GM18873 (cell line): Measurements from ENCODE around the gene HAVCR2.
"Not testable (repeated sequence)": the region's sequence is repeated elsewhere in the genome, so short reads cannot be mapped to it uniquely, and the experiment has no call there.

ENCODE experiments used
- ATAC-seq: cut with Tn5 transposase; IDR thresholded peaks from one replicate; pipeline ENCODE4 v1.9.1; 2021; ENCODE audit warnings: mild to moderate bottlenecking, moderate library complexity, moderate number of reproducible peaks; ENCODE audit not compliant: unreplicated experiment, low FRiP score

The HAVCR2 gene

DNA sequence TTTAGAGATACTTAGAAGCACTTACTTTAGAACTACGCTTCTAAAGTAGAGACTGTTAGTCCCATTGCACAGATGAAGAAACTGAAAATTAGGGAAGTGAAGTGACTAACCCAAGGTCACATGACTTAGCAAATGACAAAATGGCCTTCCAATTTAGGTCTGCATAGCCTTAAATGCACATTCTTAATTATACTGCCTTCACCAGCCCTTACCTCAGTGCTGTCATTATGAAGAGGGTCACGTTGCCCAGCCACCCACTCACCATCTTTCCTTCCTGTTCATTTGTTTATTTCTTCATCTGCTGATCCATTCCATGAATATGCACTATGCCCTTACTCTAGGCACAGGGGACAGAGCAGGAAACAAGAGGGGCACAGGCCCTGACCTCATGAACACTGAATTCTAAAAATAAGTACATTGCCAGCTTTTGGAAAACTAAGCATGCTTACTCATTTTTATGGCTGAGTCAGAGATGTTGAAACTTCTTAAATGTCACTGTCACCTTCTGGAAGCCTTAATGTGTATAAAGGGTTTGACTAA lies 8.6 kb downstream of the HAVCR2 start:
- ATAC-seq = no peak

DNA sequence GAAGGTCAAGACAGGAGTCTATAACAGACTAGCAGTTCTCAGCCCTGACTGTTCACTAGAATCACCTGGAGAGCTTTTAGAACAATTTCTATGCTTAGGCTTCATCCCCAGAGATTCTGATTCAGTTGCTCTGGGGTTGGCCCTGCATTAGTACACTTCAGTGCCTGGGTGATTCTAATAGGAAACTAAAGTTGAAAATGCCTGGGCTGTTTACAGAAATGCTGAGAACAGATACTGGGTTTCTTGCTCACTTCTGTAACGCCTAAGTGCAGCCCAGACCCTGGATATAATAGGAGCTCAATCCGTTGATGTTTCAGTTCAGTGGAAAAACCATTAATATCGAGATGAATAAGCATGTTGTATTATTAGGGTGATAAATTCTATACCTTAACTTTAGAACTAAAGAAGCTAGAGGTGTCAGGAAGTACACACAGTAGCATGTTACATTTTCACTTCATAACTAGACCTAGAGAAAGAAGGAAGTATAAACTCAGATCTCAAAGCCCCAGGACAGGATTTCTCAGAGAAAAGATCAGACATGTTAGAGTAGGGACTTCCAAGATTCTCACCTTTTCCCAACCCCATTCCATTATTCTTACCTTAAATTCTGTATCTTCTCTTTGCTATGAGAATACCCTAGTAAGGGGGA lies 20.4 kb downstream of the HAVCR2 start:
- peak; percentile 72 for ATAC-seq

DNA sequence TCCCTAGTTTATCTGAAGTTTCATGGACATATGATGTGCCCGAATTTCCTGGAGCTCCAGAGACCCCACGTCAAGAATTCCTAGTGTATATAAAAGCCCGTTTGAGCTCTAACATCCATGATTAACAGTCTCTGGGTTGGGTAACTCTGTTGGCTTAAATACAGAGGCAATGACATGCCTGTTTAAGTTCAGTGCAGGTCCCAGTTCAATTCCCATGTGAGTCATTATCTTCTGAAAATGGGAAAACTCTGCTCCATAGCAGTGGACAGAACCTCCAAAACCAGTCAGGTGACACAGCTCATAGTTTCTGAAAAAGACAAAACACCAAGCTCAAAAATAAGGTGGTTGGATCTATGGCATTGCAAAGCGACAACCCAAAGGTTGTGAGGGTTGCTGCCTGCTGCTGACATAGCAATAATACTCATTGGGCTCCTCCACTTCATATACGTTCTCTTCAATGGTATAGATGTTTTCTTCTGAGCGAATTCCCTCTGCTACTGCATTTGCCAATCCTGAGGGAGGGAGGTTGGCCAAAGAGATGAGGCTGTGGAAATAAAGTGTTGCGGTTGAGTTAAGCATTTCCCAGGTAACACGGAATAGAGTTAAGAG lies 22.0 kb downstream of the HAVCR2 start:
- no peak for ATAC-seq

DNA sequence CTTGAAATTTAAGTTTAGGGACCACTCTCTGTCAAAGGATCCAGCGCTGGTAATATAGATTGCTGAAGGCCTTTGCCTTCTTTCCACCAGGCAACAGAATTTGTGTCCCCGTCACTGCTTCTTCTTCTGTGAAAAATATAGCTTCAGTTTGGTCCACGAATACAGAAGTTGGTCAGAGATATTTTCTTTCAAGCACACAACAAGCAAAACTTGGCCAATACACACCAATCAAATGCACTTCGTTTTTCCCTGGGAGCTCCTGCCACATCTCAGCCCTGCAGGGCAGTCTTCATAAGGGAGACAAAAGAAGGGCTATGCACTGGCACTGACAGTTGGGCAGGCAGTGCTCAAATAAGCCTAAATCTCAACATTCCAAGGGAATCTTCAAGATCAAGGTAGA lies 22.9 kb downstream of the HAVCR2 start:
- ATAC-seq = no peak

DNA sequence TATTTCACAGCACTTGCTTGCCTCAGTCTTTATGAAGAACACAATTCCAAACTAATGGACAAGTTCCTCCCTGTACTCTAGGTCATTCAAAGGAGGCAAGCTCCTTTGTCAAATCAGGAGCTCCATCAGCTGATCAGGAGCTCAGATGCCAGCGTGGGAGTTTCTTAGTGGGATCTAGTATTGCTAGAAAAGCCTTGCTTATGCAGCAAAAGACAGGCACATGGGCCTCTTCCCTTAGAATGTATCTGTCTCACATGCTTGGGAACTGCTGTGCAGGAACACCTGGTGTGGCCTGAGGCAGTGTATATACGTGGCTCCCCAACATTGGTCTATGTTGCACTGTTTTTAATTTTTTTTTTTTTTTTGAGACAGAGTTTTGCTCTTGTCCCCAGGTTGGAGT lies 28.6 kb downstream of the HAVCR2 start:
- ATAC-seq = no peak

DNA sequence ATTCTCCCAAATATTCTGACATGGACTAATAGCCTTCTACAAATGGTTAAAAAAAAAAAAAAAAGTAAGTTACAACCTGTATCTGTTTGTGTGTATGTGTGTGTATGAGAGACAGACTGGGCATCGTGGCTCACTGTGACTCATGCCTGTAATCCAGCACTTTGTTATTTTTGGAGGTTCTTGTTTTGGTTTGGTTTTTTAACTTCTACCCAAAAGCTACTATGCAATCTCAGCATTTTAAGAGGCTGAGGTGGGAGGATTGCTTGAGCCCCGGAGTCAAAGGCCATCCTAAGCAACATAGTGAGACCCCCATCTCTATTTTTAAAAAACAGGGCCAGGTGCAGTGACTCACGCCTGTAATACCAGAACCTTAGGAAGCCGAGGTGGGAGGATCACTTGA lies 32.3 kb downstream of the HAVCR2 start:
- ATAC-seq = no peak

DNA sequence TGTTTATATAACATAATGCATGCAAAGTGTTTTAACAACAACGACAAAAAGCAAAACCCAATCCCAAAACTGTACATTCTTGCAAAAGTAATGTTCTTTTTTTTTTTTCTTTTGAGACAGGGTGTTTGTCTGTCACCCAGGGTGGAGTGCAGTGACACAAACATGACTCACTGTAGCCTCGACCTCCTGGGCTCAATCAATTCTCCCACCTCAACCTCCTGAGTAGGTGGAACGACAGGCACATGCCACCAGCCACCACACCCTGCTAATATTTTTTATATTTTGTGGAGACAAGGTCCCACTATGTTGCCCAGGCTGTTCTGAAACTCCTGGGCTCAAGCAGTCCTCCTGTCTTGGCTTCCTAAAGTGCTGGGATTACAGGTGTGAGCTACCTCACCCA lies 36.3 kb downstream of the HAVCR2 start:
- ATAC-seq = no peak

DNA sequence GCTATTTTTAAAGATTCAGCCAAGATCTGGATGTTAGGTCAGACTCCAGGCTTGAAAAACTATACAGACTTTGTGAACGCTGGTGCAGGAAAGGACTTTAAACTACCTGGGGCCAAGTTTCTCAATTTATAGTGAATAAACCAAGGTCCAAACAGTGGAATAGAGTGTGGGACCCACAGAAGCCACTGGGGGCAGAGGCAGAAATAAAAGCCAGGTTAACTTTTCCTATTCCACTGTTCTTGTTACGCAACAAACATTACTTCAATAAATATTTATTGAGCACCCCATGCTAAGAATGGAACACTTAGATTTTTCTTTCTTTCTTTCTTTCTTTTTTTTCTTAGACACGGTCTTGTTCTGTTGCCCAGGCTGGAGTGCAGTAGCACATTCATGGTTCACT lies 38.9 kb downstream of the HAVCR2 start:
- ATAC-seq = no peak

DNA sequence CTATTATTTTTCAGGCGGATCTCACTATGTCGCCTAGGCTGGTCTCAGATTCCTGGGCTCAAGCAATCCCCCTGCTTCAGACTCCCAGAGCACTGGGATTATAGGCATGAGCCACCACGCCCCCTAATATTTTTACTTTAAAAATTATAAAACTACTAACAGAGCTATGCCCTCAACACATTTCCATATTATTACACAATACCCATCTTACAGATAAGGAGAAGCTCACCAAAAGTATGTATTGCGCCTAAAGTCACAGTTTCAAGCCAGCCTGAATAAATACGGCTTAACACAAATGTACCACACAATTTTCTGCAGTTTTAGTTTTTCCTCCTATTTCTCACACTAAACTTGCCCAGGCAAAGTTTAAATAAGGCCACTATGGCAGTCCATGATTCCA lies 40.1 kb downstream of the HAVCR2 start:
- no peak for ATAC-seq

DNA sequence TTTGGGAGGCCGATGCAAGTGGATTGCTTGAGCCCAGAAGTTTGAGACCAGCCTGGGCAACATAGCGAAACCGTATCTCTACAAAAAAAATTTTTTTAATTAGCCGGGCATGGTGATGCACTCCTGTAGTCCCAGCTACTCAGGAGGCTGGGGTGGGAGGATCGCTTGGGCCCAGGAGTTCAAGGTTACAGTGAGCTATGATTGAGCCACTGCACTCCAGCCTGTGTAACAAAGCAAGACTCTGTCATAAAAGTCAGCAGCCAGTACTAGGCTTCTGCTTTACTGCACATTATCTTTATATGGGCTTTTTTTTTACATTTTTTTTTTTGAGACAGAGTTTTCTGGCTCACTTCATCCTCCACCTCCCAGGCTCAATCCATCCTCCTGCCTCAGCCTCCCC lies 40.5 kb downstream of the HAVCR2 start:
- ATAC-seq = no peak

DNA sequence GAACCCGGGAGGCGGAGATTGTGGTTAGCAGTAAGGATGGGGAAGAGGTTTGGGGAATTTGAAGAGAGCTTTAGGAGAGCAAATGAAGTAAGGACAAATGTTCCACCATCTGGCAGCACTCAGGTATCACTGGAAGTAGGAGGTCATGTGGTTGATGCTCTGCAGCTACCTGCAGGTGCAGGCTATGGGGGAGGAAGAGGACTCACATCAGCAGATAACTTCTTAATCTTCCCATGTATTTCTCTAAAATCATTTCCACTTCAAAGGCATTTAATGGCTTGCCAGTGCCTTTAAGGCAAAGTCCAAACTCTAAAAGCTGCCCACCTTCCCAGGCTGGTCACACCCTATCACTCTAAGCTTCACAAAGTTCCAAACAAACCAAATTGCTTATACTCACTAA lies 41.8 kb downstream of the HAVCR2 start:
- no peak for ATAC-seq

DNA sequence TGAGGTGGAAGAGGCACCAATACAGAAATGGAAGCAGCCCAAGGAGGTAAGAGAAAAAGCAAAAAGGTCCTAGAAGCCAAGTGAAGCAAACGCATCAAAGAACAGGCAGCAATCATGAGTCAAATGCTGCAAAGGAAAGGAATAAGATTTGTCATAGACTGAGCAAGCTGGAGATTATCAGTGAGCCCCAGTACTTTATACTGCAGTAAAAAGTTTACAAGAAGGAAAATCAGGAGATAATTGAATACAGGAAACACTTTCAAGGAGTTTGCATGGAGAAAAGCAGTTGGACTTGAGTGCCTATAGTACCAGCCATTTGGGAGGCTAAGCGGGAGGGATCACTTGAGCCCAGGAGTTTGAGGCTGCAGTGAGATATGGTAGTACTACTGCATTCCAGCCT lies 42.8 kb downstream of the HAVCR2 start:
- no peak for ATAC-seq

DNA sequence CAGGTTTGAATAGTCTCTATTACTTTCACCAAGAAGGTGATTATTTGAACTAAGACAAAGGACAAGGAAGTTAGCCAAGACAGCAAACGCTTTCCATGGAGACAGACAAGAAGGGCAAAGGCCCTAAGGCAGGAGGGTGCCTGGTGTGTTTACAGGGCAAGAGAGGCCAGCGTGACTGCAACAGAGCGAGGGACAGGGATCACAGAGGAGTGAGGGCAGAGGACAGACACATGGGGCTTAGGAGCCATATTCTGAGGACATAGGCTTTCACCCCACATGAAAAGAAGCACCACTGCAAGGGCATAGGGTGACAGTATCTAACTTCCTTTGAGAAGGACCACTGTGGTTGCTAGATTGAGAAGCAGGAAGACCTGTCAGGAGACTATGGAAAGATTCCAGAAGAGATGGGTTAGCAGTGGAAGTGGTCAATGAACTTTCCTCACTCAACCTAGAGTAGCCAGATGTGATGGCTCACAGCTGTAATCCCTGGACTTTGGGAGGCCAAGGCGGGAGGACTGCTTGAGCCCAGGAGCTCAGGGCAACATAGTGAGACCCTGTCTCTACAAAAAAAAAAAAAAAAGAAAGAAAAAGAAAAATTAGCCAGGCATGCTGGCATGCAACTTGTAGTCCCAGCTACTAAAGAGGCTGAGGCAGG lies 44.9 kb downstream of the HAVCR2 start:
- no peak for ATAC-seq

DNA sequence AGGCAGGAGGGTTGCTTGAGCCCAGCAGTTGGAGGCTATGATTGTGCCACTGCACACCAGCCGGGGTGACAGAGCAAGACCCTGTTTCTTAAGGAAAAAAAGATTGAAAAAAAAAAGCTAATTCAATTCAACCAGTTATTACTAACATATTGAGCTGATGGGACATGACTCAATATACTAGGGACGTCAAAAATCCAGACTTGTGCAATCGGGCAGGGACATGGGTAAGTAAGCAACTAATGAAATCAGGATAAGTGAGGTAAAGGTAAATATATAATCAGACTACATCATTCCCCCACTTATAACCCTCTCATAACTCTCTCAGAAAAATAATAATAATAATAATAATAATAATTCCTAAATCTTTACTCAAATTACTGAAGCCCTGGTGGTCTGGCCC lies 49.0 kb downstream of the HAVCR2 start:
- ATAC-seq = no peak

DNA sequence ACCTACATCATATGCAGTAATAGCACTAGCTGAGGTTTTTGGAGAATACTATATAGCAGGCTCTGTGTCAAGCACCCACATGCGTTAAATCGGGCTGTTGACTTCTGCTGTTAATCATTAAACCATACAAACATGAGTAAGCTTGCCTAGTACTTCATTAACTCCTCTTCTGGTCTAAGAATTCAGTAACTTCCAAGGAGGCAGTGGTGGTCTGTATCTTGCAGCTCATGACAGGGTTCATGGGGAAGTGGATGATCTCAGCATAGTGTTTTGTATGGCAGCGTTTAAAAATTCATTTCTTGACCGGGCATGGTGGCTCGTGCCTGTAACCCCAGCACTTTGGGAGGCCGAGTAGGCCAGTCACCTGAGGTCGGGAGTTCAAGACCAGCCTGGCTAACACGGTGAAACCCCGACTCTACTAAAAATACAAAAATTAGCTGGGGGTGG lies 49.7 kb downstream of the HAVCR2 start, which contains the start of gene HAVCR1:
Gene HAVCR1, minus strand, starts transcription at position 24 of the 447 bp plus-strand sequence. CDS start 1,173 bp downstream, outside the sequence.
- no peak for ATAC-seq

DNA sequence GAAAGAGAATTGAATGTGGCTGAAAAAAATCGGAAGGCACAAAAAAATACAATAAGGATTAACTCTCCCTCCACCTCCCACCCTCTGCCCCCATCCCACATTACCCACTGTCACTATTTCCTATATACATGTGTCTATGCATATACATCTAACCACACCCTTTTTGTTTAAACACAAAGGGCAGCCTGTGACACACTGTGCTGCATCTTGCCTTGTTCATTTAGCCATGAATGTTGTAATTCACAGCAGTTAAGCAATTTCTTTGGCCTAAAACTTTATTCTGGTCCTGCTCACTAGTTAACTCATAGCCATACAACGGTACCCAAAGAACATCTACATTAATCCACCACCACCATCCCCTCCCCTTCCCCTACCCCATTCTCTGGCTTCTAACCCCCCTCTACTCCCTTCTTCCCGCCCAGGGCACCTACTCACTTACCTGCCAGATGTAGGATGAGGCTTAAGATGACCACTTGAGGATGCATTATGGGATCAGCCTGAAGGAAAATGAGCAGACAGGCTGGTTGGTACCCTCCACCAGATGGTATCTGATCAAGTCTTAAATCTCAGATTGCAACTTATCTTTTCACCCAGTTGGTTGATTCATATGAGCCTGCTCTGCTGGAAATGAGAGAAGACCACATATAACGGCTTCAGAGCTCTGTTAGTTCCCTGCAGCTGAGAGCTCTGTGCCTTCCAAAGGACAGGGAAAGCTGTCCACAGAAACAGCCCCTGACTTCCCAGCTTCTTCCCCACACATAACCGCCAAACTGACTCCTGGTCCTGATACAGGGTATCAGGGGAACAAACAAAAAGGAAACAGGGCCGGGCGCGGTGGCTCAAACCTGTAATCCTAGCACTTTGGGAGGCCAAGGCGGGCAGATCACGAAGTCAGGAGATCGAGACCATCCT lies 51.1 kb downstream of the HAVCR2 start:
- no peak for ATAC-seq

DNA sequence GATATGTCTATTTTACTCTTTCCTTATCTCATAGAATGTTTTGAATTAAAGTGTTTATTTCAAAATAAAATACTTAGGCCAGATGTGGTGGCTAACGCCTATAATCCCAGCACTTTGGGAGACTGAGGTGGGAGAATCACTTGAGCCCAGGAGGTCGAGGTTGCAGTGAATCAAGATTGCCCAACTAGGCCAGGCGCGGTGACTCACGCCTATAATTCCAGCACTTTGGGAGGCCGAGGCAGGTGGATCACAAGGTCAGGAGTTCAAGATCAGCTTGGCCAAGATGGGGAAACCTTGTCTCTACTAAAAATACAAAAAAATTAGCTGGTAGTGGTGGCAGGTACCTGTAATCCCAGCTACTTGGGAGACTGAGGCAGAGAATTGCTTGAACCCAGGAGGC lies 52.0 kb downstream of the HAVCR2 start:
- ATAC-seq = not testable (repeated sequence)

DNA sequence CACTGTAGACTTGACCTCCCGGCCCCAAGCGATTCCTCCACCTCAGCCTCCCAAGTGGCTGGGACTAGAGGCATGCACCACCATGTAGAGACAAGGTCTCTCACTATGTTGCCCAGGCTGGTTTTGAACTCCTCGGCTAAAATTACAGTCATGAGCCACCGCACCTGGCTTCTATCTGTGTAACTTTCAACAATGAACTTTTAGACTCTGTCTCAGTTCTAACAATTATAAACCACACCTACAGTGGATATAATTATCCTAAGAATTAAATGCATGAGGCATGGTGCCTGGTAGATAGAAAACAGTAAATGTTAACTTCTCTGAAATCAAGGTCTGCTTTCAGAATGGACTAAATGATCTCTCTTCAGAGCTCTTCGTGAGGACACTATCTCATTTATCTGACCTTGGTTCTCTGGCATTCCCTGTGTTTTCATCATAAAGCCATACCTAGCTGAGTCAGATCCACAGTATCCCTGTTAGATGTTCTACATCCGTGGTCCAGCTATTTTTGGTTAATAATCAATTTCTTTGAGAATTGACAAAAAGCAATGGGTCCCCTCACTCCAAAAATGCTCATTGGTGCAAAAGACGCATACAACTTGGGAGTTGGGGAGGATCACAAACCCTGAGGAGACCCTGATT lies 57.1 kb downstream of the HAVCR2 start:
- ATAC-seq = no peak

DNA sequence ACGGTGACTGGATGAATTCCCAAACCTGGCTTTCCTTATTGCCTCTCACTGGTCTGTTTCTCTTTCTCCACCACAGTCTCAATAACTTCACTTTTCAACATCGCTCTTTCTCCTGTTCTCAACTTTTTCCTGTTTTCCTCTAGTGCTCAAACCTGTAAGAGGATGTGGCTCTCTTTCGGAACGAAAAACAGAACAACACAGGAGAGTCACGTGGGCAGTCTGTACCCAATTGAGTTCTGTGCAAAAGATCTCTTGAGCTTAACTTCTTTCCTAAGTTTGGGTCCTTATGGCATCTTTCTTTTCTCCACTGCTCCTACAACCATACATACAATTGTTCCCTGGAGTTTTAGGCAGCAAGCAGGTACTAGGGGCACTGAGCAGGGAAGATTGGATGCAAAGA lies 58.8 kb downstream of the HAVCR2 start:
- ATAC-seq = no peak

DNA sequence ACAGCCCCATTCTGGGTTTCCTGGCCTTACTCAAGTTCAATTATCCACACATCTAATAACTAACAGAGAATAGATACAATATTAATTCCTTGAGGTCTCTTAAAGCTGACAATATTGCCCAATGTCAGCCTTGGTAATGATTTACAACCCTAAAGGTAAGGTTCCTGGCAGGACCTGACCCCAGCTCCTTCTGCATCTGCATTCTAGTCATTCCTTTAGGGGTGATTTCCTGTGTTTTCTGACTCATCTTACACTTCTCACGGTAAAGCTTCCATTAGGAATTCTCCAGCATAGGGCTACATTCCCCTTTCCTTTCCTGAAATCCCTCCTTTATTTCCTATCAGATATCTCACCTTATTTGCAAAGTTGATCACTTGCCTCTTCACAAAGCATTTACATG lies 59.2 kb downstream of the HAVCR2 start:
- no peak for ATAC-seq
